GM19351 (cell line): ENCODE measurements around the gene PTCRA.
A peak's percentile ranks its signal among the peaks of the same experiment; 100 is the strongest.
"Not testable (repeated sequence)": the region's sequence is repeated elsewhere in the genome, so short reads cannot be mapped to it uniquely, and the experiment has no call there.

ENCODE experiments used
- ATAC-seq: cut with Tn5 transposase; IDR thresholded peaks from one replicate; pipeline ENCODE4 v1.9.1; 2021; ENCODE audit warnings: mild to moderate bottlenecking, moderate library complexity; ENCODE audit not compliant: unreplicated experiment

Gene PTCRA, protein sequence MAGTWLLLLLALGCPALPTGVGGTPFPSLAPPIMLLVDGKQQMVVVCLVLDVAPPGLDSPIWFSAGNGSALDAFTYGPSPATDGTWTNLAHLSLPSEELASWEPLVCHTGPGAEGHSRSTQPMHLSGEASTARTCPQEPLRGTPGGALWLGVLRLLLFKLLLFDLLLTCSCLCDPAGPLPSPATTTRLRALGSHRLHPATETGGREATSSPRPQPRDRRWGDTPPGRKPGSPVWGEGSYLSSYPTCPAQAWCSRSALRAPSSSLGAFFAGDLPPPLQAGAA

GRCh38 chr6:42915732-42916131 is at the start of gene PTCRA:
TSS of gene PTCRA (plus strand) at chr6:42916053. CDS start at chr6:42916070, 17 bp downstream.
- no peak for ATAC-seq

- no peak for ATAC-seq
Observed at GRCh38 chr6:42870145-42870936, 45.5 kb upstream of the PTCRA start.

- no peak for ATAC-seq
Observed at GRCh38 chr6:42871711-42872110, 44.1 kb upstream of the PTCRA start.

DNA sequence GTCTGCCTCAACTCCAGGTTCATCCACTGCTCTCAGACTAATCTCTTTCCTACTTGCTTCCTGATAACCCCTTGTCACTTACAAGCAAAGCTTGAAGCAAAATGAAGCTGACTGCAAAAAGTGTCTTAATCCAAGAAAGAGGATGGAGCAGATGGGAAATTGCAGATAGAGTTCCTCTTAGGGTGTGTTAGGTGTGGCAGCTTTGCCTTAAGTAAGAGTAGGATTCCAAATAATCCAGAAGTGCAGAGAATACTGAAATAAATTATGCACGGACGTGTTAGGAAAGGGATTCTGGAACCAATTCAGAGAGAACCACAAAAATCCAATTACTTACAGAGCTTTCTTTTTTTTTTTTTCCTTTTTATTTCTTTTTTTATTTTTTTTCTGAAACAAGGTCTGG is 42.5 kb upstream of the PTCRA start:
- no peak for ATAC-seq

DNA sequence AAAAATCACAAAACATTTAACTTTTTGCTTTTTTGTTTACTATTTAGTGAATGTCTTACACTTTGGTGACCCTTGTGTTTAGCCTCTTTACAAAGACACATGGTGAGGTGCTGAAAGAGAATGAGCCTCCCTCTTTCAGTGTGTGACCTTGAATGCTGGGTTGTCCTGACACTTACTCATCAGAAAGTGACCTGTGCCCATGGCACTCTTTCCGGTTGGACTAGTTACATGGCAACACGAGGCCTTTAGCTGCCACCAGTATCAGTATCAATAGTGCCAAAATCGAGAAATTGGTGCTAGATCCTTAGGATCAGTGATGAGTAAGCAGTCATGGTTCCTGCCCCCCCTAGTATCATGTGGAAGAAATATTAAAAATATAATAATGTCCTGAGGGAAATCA is 38.2 kb upstream of the PTCRA start:
- ATAC-seq: no peak

DNA sequence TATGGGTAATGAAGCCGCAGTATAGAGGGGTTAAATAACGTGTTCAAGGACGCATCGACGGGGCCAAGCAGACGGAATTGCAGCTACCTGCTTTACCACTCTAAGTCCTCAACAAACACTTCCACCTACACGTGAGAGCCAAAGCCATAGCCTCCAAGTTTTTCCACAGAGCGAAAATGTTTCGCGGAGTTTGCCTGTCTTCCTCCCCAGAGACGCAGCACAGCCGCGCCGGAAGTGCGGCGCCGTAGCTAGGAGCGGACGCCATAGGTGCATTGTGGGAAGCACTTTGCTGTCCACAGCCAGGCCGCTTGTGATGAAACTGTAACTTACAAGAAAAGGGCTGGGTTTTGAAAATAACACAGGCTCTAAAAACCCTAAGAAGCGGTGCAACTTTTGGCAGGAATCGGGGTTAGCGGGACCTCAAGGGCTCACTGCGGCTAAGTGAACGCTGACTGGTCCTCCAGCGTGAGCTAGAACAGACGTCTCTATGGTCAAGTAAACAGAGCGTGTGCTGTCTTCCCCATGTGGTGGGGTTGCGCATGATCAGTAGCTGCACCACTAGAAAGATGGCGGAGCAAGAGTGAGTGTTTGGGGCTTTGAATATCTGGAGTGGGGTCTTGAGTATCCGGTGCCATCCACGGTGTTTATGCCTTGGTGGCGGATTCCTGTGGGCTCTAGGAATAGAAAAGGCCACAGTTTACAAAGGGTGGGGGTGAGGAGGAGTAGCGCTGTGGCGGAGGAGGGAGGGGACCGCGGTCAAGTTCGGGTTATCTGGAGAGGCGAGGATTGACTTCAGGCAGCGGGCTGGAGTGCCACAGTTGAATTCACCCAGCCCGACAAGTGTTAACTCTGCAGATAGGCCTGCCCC is 36.2 kb upstream of the PTCRA start, which contains the start of gene RPL7L1:
Gene RPL7L1 (plus strand): TSS at position 245 of the 868 bp plus-strand sequence. CDS start 295 bp downstream, at position 540.
- peak; percentile 90 for ATAC-seq

GRCh38 chr6:42880240-42880817 is 35.5 kb upstream of the PTCRA start:
- not testable (repeated sequence) for ATAC-seq

DNA sequence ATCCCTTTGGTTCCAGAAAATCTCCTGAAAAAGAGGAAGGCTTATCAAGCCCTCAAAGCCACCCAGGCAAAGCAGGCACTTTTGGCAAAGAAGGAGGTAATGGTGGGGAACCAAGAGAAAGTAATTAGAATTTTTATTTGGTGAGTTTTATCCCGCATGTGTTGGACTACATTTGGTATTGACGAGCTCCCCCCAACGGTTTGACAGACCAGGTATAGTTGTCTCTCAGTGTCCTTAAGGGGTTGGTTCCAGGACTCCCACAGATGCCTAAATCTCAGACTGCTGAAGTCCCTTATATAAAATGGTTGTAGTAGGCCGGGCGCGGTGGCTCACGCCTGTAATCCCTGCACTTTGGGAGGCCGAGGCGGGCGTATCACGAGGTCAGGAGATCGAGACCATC is 35.0 kb upstream of the PTCRA start:
- ATAC-seq: not testable (repeated sequence)

DNA sequence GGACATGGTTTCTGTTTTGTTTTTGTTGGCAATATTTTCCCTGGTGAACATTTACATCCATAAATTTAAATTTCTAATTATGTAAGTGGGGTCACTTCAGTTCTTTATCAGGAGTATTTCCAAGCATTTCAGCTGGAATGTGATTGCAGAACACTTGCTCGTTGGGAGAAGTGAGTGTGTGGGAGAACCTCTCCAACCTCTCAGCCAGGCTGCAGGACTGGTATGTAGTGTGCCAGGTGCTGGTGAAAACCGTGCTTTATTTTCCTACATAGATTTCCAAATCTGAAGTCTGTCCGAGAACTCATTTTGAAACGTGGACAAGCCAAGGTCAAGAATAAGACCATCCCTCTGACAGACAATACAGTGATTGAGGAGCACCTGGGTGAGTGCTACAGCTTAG is 30.2 kb upstream of the PTCRA start:
- no peak for ATAC-seq

- not testable (repeated sequence) for ATAC-seq
Observed at GRCh38 chr6:42888201-42888600, 27.7 kb upstream of the PTCRA start.

DNA sequence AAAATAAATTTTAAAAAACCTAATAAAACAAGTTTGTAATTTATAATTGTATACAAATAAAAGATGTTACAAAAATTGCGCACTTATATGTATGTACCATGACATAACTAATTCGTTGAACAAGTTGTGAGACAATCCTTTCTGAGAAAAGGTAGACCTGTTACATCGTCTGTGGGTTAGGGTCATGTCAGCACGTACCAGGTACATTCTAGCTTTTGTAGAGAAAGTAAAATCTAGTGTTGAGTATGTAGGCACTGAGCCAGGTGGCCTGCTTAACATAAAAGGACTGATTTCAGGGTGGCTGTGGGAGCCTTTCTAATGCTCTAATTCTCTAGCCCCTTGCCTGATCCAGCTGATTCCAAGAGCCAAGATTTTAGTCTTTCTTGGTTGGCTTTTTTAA is 26.0 kb upstream of the PTCRA start:
- ATAC-seq: no peak

- ATAC-seq: peak; percentile 91
Observed at GRCh38 chr6:42890311-42891198, 25.3 kb upstream of the PTCRA start.

GRCh38 chr6:42891199-42891722 is 24.6 kb upstream of the PTCRA start:
- ATAC-seq: no peak

GRCh38 chr6:42894041-42894828 is 21.6 kb upstream of the PTCRA start:
- ATAC-seq: not testable (repeated sequence)

DNA sequence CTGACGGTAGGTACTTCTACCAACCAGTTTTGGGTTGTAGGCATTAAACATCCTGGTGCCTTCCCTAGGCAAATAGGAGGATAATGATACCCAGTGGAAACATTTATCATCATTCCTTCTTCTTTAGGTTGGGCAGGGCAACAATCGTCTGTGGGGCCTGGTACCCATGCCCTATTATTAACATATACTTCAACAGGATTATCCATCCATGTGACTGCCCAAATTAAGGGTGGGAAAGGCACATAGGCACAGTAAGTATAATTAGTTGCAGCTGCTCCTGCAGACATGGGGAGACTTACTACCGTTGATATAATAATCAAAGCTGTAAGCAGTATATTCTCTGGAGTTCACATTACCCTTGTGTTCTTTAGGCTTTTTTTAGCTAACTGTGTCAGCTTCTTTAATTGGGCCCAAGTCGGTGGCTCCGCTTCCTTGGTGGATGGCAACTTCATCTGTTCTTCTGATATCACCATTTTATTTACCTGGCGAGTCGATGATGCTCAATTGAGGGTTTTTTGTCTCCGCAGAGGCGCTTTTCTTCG is 19.6 kb upstream of the PTCRA start:
- no peak for ATAC-seq

DNA sequence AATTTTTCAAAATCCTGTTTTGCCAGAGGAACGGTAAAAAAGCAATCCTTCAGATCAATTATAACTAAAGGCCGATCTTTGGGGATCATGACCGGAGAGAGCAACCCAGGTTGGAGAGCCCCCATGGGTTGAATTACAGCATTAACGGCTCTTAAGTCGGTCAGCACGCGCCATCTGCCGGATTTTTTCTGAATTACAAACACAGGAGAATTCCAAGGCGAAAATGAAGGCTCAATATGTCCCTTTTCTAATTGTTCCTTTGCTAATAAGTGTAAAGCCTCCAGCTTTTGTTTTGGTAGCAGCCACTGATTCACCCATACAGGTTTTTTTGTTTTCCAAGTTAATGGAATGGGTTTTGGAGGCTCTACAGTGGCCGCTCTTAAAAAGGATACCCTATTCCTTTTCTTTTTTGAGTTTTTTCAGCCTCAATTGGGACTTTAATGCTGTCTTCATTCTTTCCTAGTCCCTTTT is 16.9 kb upstream of the PTCRA start:
- ATAC-seq: no peak

- ATAC-seq: no peak
Observed at GRCh38 chr6:42899871-42900270, 16.0 kb upstream of the PTCRA start.

DNA sequence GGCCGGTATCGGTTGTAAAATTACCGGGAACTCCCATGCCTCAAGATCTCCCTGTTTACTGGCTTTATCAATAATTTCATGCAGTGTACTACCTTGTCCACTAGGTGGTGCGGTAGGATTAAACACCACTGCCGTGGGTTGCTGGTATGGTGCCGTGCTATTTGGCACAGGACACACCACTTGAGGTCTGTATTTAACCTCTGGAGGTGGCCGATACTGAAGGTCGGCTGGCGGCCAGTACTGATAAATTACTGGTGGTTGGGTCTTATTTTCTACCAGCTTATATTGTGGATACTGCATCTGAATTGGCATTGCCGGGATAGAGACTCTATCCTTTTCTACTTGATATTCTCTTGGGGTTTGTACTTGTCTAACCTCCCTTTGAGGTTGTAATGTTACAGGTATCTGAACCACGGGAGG is 14.3 kb upstream of the PTCRA start:
- ATAC-seq: peak; percentile 56
